RWPE1 (cell line): Measurements from ENCODE around the gene TRERF1.
"Not testable (repeated sequence)": the region's sequence is repeated elsewhere in the genome, so short reads cannot be mapped to it uniquely, and the experiment has no call there.

ENCODE experiments used
- CTCF ChIA-PET: fragments of 350-600 bp; sonication (Branson Sonifier 250); formaldehyde crosslinking; extraction: SDS; loops from one replicate; lab custom pipeline; 2021; lab: Yijun Ruan, JAX
- POLR2A ChIA-PET: fragments of 400-600 bp; formaldehyde crosslinking; extraction: SDS; loops from one replicate; lab custom pipeline; 2020; ENCODE audit warnings: antibody characterized with exemption; ENCODE audit not compliant: low non-redundant PET; lab: Yijun Ruan, JAX
- DNase-seq: peaks from one replicate; pipeline ENCODE4 v3.0.0; 2012; ENCODE audit warnings: low spot score
- H3K27ac ChIP-seq: fragments of 450-650 bp; 2 replicates; pipeline ENCODE4 v1.5.1; 2017
- TF ChIP-seq, protein P1 (sequence below): fragments of 450-650 bp; conservative IDR thresholded peaks from 2 replicates; pipeline ENCODE4 v1.5.1; 2017; ENCODE audit warnings: low read depth, mild to moderate bottlenecking

The TRERF1 gene

DNA sequence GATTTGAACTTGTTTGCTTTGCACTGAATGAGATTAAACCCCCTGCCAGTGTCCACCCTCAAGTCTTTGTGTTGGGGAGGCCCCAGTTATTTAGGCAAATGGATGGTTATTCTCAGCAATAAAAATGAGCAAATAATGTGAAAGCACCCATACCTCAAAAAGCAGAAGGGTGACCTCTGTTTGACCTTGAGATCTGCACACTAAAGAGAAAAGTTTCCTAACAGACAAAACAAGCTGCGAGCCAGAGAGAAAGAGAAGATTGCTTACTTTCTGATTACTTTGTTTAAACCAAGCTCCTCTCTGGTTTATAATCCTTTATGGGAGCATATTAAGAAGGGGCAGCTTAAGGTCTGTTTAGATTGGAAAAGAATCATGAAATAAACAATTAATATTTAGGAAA, 30.4 kb upstream of the TRERF1 start:
- TF ChIP-seq, protein P1, sequence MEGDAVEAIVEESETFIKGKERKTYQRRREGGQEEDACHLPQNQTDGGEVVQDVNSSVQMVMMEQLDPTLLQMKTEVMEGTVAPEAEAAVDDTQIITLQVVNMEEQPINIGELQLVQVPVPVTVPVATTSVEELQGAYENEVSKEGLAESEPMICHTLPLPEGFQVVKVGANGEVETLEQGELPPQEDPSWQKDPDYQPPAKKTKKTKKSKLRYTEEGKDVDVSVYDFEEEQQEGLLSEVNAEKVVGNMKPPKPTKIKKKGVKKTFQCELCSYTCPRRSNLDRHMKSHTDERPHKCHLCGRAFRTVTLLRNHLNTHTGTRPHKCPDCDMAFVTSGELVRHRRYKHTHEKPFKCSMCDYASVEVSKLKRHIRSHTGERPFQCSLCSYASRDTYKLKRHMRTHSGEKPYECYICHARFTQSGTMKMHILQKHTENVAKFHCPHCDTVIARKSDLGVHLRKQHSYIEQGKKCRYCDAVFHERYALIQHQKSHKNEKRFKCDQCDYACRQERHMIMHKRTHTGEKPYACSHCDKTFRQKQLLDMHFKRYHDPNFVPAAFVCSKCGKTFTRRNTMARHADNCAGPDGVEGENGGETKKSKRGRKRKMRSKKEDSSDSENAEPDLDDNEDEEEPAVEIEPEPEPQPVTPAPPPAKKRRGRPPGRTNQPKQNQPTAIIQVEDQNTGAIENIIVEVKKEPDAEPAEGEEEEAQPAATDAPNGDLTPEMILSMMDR, result no peak
- DNase-seq, result no peak
- H3K27ac ChIP-seq, result no peak overlapping the region
- POLR2A ChIA-PET, result no interaction called here
- CTCF ChIA-PET, result no interaction called here

DNA sequence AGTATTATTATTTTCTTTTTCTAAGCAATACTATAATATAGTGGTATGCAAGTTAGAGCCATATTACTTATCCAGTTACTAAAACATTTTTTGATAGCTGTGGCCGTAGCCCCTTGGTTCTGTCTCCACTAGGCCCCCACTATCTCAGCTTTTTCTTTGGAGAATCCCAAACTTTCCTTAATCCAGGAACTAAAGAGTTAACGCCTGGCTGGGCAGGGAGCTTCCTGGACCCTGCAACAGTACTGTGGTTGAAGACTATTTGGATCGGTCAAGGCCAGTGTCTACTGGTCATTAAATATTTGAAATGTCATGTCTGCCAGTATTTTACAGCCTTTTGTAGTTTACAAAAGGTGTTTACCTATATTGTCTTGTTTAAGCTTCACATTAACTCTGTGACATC, 20.0 kb upstream of the TRERF1 start:
- ChIA-PET POLR2A (no interaction called here), CTCF (interaction anchor here (1.0 kb wide), 1 partner anchor 108 kb away, joined by 4 read pairs; no protein-coding TSS in a partner anchor)
- TF ChIP-seq, protein P1, result no peak

DNA sequence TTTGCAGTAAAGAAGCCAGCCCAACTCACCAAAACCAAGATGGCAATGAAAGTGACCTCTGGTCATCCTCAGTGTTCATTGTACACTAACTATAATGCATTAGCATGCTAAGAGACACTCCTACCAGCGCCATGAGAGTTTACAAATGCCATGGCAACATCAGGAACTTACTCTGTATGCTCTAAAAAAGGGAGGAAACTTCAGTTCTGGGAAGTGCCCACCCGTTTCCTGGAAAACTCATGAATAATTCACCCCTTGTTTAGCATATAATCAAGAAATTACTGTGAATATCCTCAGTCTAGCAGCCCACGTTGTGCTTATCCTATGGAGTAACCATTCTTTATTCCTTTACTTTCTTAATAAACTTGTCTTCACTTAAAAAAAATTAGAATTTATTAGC, 19.4 kb upstream of the TRERF1 start:
- ChIA-PET POLR2A (no interaction called here), CTCF (no interaction called here)
- no peak overlapping the region for H3K27ac ChIP-seq
- no peak for DNase-seq
- TF ChIP-seq, protein P1, result no peak

More for the DNA sequence above, 20.0 kb upstream of the TRERF1 start:
- no peak for DNase-seq
- no peak overlapping the region for H3K27ac ChIP-seq

DNA sequence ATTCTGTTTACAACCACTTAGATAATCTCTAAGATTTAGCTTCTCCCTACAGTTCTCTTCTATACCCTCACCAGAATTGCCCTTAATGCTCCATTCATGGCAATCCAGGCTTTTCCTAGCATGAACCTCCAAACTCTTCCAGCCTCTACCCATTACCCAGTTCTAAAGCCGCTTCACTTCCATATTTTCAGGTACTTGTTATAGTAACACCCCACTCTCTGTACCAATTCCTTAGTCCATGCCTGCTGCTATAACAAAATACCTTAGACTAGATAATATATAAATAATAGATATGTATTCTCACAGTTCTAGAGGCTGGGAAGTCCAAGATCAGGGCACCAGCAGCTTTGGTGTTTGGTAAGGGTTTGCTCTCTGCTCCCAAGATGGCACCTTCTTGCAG, 16.5 kb upstream of the TRERF1 start:
- POLR2A ChIA-PET, result no interaction called here
- H3K27ac ChIP-seq, result no peak overlapping the region
- CTCF ChIA-PET, result interaction anchor here (0.6 to 0.7 kb wide), 2 partner anchors 101 to 107 kb away, joined by 3 read pairs; no protein-coding TSS in a partner anchor
- DNase-seq, result no peak
- TF ChIP-seq, protein P1, result no peak

- TF ChIP-seq, protein P1, result no peak
- DNase-seq, result no peak
- POLR2A ChIA-PET, result interaction anchor here (0.6 kb wide), 1 partner anchor 38 kb away, joined by 14 read pairs; no protein-coding TSS in a partner anchor
- H3K27ac ChIP-seq, result no peak overlapping the region
- CTCF ChIA-PET, result interaction anchor here (0.6 kb wide), 1 partner anchor 113 kb away, joined by 5 read pairs; no protein-coding TSS in a partner anchor
Observed at GRCh38 chr6:42467651-42468050, 15.9 kb upstream of the TRERF1 start.

DNA sequence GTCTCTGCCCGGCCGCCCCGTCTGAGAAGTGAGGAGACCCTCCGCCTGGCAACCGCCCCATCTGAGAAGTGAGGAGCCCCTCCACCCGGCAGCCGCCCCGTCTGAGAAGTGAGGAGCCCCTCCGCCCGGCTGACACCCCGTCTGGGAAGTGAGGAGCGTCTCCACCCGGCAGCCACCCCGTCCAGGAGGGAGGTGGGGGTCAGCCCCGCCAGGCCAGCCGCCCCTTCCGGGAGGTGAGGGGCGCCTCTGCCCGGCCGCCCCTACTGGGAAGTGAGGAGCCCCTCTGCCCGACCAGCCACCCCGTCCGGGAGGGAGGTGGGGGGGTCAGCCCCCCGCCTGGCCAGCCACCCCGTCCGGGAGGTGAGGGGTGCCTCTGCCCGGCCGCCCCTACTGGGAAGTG, 14.7 kb upstream of the TRERF1 start:
- H3K27ac ChIP-seq, POLR2A ChIA-PET, DNase-seq, CTCF ChIA-PET: not testable (repeated sequence)

- TF ChIP-seq, protein P1, result no peak
- DNase-seq, result no peak
- ChIA-PET POLR2A (no interaction called here), CTCF (interaction anchor here (0.6 to 0.7 kb wide), 2 partner anchors 27 to 461 kb away, joined by 3 to 4 read pairs; no protein-coding TSS in a partner anchor)
- H3K27ac ChIP-seq, result no peak overlapping the region
Observed at GRCh38 chr6:42462474-42462972, 10.8 kb upstream of the TRERF1 start.
